Measurements from ENCODE around the gene PHLDA3. TPM values are rescaled to one million over a fixed set of nuclear protein-coding genes. Genes with fewer than 3 reads are reported as not detected.

Gene PHLDA3
- total and polyA plus RNA-seq, 2 of the 4 experiments (the other 2 are of a cell fraction): 41.6 to 102 TPM

DNA sequence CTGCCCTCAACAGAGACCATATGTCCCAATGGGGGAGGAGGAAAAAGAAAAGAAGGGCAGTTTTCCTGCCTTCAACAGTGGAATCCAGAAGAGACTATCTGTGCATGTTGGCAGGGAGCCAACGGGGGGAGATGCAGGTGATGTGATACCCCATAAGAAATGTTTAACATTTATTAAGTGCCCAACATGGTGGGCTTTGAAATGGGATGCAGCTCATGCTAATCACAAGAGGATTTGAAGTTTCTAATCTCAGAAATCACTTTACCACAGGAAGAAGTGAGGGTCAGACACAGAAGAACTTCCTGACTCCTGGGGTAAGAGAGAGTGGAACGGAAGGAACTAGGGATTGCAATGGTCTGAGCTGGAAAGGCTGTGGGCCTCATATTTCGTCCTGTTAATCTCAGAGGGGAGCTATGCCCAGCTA is 21.7 kb upstream of the PHLDA3 start:
- Histone ChIP-seq H2BK5ac (ENCODE audit: low read depth, low read length, poor library complexity, severe bottlenecking) (peak overlapping the region; percentile 32), H3K18ac (ENCODE audit: low read depth, low read length) (0 out of 2 replicates have a peak overlapping the region, but pooled peaks have one; percentile 4), H2BK120ac (ENCODE audit: low read depth, low read length) (peak overlapping the region; percentile 24; the same call in 1 of the 2 replicates), H3K27me3 (ENCODE audit: control insufficient read depth, insufficient read depth, low read length) (no peaks in the 10 kb centered on the region), H4K5ac (ENCODE audit: low read depth, low read length) (0 out of 2 replicates have a peak overlapping the region, but pooled peaks have one; percentile 6), H3K23ac (ENCODE audit: low read depth, low read length) (peak overlapping the region; percentile 14; the same call in 1 of the 2 replicates), H3K4me1 (ENCODE audit: control insufficient read depth, insufficient read depth, low read length) (peaks cover 64% of the 10 kb centered on the region), H2AK9ac (replicated peaks; ENCODE audit: low read depth, low read length, poor library complexity) (peak overlapping the region; percentile 19), H2AK5ac (ENCODE audit: low read depth, low read length) (peak overlapping the region; percentile 72), H3K56ac (ENCODE audit: extremely low read depth, insufficient read depth, low read length) (no peak overlapping the region), H3K79me1 (ENCODE audit: low read depth in 1 of 2, low read length in 2 of 2) (peaks cover 54 to 98% of the 10 kb centered on the region in 2 experiments), H3K4me3 (ENCODE audit: insufficient read depth, low read depth, low read length) (no peak overlapping the region), H3K4me2 (ENCODE audit: low read depth, low read length) (no peak overlapping the region), H3K9me3 (ENCODE audit: control insufficient read depth, insufficient read depth, low read length) (no peaks in the 10 kb centered on the region), H4K20me1 (ENCODE audit: insufficient read depth, low read length) (peaks cover 90% of the 10 kb centered on the region), H4K91ac (ENCODE audit: insufficient read depth, low read depth, low read length) (0 out of 2 replicates have a peak overlapping the region, but pooled peaks have one; percentile 15), H3K4ac (ENCODE audit: low read depth, low read length) (peak overlapping the region; percentile 78), H2BK20ac (ENCODE audit: low read depth, low read length) (peak overlapping the region; percentile 11; the same call in 1 of the 2 replicates), H2BK15ac (ENCODE audit: low read depth, low read length) (no peak overlapping the region), H3K27ac (ENCODE audit: insufficient read depth, low read length) (peak overlapping the region; percentile 65; the same call in 1 of the 2 replicates), H3K9me1 (ENCODE audit: insufficient read depth, low read length) (peaks cover 50% of the 10 kb centered on the region), H2AFZ (replicated peaks; ENCODE audit: low read length, poor library complexity) (no peak overlapping the region), H3K9ac (ENCODE audit: low read depth, low read length) (no peak overlapping the region), H3K14ac (replicated peaks; ENCODE audit: low read depth, low read length) (peak overlapping the region; percentile 49; the same call in 1 of the 2 replicates), H4K8ac (ENCODE audit: low read depth in 2 of 2, low read length in 2 of 2) (peak overlapping the region; percentile 40 to 56), H3K36me3 (ENCODE audit: control insufficient read depth, insufficient read depth, low read length) (peaks cover 74% of the 10 kb centered on the region)
- ATAC-seq (ENCODE audit: low read depth): no peak
- DNase-seq: no peak
- BruUV-seq (replicated peaks): no TSS peak
- TF ChIP-seq, protein P1, sequence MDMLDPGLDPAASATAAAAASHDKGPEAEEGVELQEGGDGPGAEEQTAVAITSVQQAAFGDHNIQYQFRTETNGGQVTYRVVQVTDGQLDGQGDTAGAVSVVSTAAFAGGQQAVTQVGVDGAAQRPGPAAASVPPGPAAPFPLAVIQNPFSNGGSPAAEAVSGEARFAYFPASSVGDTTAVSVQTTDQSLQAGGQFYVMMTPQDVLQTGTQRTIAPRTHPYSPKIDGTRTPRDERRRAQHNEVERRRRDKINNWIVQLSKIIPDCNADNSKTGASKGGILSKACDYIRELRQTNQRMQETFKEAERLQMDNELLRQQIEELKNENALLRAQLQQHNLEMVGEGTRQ (IDR thresholded peaks at IDR 0.05; ENCODE audit: low read depth, low read length): no peak
- TF ChIP-seq RAD21 (IDR thresholded peaks at IDR 0.05; ENCODE audit: low read length): no peak
- no peak for TF ChIP-seq BHLHE40 (IDR thresholded peaks at IDR 0.05; ENCODE audit: low read depth, low read length)
- TF ChIP-seq MAZ (IDR thresholded peaks at IDR 0.05; ENCODE audit: borderline replicate concordance, low read depth, low read length): no peak
- TF ChIP-seq MXI1 (IDR thresholded peaks at IDR 0.05; ENCODE audit: borderline replicate concordance, low read depth, low read length): no peak
- POLR2A ChIA-PET (ENCODE audit: unreplicated experiment): interaction anchor here (1.0 to 2.4 kb wide), 2 partner anchors 12 to 15 kb away, joined by 5 to 8 read pairs; no protein-coding TSS in a partner anchor
- in situ Hi-C loops (cut with MboI; ENCODE audit: low sequenced_read_pairs) (no loop called here), dilution Hi-C loops (cut with HindIII; ENCODE audit: low sequenced_read_pairs, unreplicated experiment) (no loop called here), intact Hi-C loops (cut with micrococcal nuclease) (no loop called here)
- WGBS, 2 experiments (ENCODE audit: extremely low coverage in 2 of 2, insufficient read length in 1 of 2): 50% methylated on average over 1 of the region's 3 CpGs; no CpG with 5 or more reads in 1 of the 2 experiments
- CTCF ChIA-PET: interaction anchor here (1.4 kb wide), 1 partner anchor 43 kb away, joined by 3 read pairs; no protein-coding TSS in a partner anchor
